A549 (cell line): ENCODE measurements around the gene ZBP1. TPM values are rescaled to one million over a fixed set of nuclear protein-coding genes. Genes with fewer than 3 reads are reported as not detected.

Source experiments
- ATAC-seq, 2 experiments: fragments of 200-7000 bp in 1 of 2; fragments of >200 bp in 1 of 2; cut with Nextera tagmentation in 1 of 2; cut with Tn5 transposase in 1 of 2; 3 replicates each; pipeline versions ENCODE4 v1.8.0 to v1.9.1; 2018 to 2020; ENCODE audit warnings: mild to moderate bottlenecking in 1 of 2, moderate library complexity in 1 of 2
- CTCF ChIA-PET: fragments of 300-600 bp; sonication (Branson Sonifier 250); formaldehyde crosslinking; extraction: SDS; loops from one replicate; lab custom pipeline; 2021; ENCODE audit warnings: antibody characterized with exemption, inconsistent platforms; lab: Yijun Ruan, JAX
- POLR2A ChIA-PET: fragments of 350-600 bp; formaldehyde crosslinking; extraction: SDS; loops from one replicate; lab custom pipeline; 2021; ENCODE audit warnings: antibody characterized with exemption, inconsistent platforms; lab: Yijun Ruan, JAX
- DNase-seq, 2 experiments: peaks; one replicate each; pipeline versions ENCODE4 v3.0.0 to v3.0.0-alpha.2; 2011 to 2016; ENCODE audit warnings: low read depth in 1 of 2, low spot score in 1 of 2
- FAIRE-seq: peaks from 2 replicates; lab custom pipeline; 2011; peaks lifted over from hg19 to GRCh38; lab: Jason Lieb, UNC
- H3K27ac ChIP-seq, 2 experiments: fragments of >200 bp; sonication (Bioruptor Twin); formaldehyde crosslinking; 3 replicates each; pipeline ENCODE4 v1.5.1; 2016 to 2017
- H3K4me1 ChIP-seq: fragments of >200 bp; sonication (Bioruptor Twin); formaldehyde crosslinking; 3 replicates; pipeline ENCODE4 v1.6.1; 2016
- H3K4me2 ChIP-seq: fragments of >200 bp; sonication (Bioruptor Twin); formaldehyde crosslinking; 3 replicates; pipeline ENCODE4 v1.6.1; 2016
- H3K4me3 ChIP-seq: fragments of >200 bp; sonication (Bioruptor Twin); formaldehyde crosslinking; 3 replicates; pipeline ENCODE4 v1.5.1; 2016
- H3K9me3 ChIP-seq: fragments of >200 bp; sonication (Bioruptor Twin); formaldehyde crosslinking; 3 replicates; pipeline ENCODE4 v1.6.1; 2016
- BHLHE40 ChIP-seq: IDR thresholded peaks from 2 replicates; pipeline ENCODE4 v1.6.1; 2012; ENCODE audit warnings: low read depth, low read length, inconsistent platforms
- CEBPB ChIP-seq, 2 experiments: fragments of >200 bp in 1 of 2; sonication (Bioruptor Twin) in 1 of 2; formaldehyde crosslinking in 1 of 2; IDR thresholded peaks; 2 replicates each; pipeline ENCODE4 v1.6.1; 2012 to 2016
- CHD2 ChIP-seq: fragments of 150-350 bp; IDR thresholded peaks from 2 replicates; pipeline ENCODE4 v1.6.1; 2014; ENCODE audit warnings: low read length; ENCODE audit not compliant: partially characterized antibody
- EHMT2 ChIP-seq: fragments of 200-600 bp; sonication (generic); IDR thresholded peaks from 2 replicates; pipeline ENCODE4 v1.6.1; 2016; ENCODE audit warnings: antibody characterized with exemption, low read depth, mild to moderate bottlenecking, moderate library complexity
- EP300 ChIP-seq, 2 experiments: fragments of >200 bp; sonication (Bioruptor Twin); formaldehyde crosslinking; IDR thresholded peaks; 2 replicates in 1 of 2; 3 replicates in 1 of 2; pipeline ENCODE4 v1.6.1; 2016 to 2017
- FOXS1 ChIP-seq: fragments of 250-450 bp; sonication (Bioruptor Pico); IDR thresholded peaks from 2 replicates; pipeline ENCODE4 v1.5.0; 2020; ENCODE audit warnings: mild to moderate bottlenecking, moderate library complexity
- GATA3 ChIP-seq: IDR thresholded peaks from 2 replicates; pipeline ENCODE4 v1.6.1; 2012; ENCODE audit warnings: borderline replicate concordance
- HDAC2 ChIP-seq: fragments of 200-600 bp; sonication (generic); IDR thresholded peaks from 2 replicates; pipeline ENCODE4 v1.6.1; 2016
- HOXB5 ChIP-seq: fragments of 250-450 bp; sonication (Bioruptor Pico); IDR thresholded peaks from 2 replicates; pipeline ENCODE4 v1.5.0; 2020; ENCODE audit warnings: mild to moderate bottlenecking, moderate library complexity
- JUN ChIP-seq, 2 experiments: fragments of >200 bp; sonication (Bioruptor Twin); formaldehyde crosslinking; IDR thresholded peaks; 2 replicates in 1 of 2; 3 replicates in 1 of 2; pipeline ENCODE4 v1.6.1; 2016 to 2017
- JUNB ChIP-seq: fragments of >200 bp; sonication (Bioruptor Twin); formaldehyde crosslinking; IDR thresholded peaks from 2 replicates; pipeline ENCODE4 v1.6.1; 2016
- NFE2L2 ChIP-seq: fragments of 150-350 bp; conservative IDR thresholded peaks from 2 replicates; pipeline ENCODE4 v1.6.1; 2014; ENCODE audit warnings: low read length
- NPAS2 ChIP-seq: fragments of 250-450 bp; sonication (Bioruptor Pico); IDR thresholded peaks from 2 replicates; pipeline ENCODE4 v1.8.0; 2022; ENCODE audit warnings: mild to moderate bottlenecking, moderate library complexity, borderline replicate concordance
- NR3C1 ChIP-seq: fragments of >200 bp; sonication (Bioruptor Twin); formaldehyde crosslinking; IDR thresholded peaks from 3 replicates; pipeline ENCODE4 v1.6.1; 2017
- PBX3 ChIP-seq: IDR thresholded peaks from 2 replicates; pipeline ENCODE4 v1.6.1; 2012
- PHF8 ChIP-seq: fragments of 200-600 bp; sonication (generic); IDR thresholded peaks from 2 replicates; pipeline ENCODE4 v1.6.1; 2016; ENCODE audit warnings: low read depth, mild to moderate bottlenecking, antibody characterized with exemption, moderate library complexity, borderline replicate concordance
- POLR2A ChIP-seq: IDR thresholded peaks from 2 replicates; pipeline ENCODE4 v1.6.1; 2012; ENCODE audit warnings: mild to moderate bottlenecking, low read length
- RFX5 ChIP-seq: fragments of 450-650 bp; IDR thresholded peaks from 2 replicates; pipeline ENCODE4 v1.7.1; 2014; ENCODE audit warnings: antibody characterized with exemption, mild to moderate bottlenecking, moderate library complexity
- RNF2 ChIP-seq: fragments of 200-600 bp; sonication (generic); IDR thresholded peaks from 2 replicates; pipeline ENCODE4 v1.6.1; 2016; ENCODE audit warnings: low read depth, mild to moderate bottlenecking, antibody characterized with exemption, moderate library complexity, borderline replicate concordance
- SMC3 ChIP-seq: fragments of >200 bp; sonication (Bioruptor Twin); formaldehyde crosslinking; IDR thresholded peaks from 3 replicates; pipeline ENCODE4 v1.6.1; 2018; ENCODE audit warnings: inconsistent platforms
- SREBF2 ChIP-seq: fragments of 450-650 bp; IDR thresholded peaks from 2 replicates; pipeline ENCODE4 v1.6.1; 2014; ENCODE audit warnings: mild to moderate bottlenecking, moderate library complexity
- TP53 ChIP-seq: fragments of 250-450 bp; sonication (Bioruptor Pico); IDR thresholded peaks from 2 replicates; pipeline ENCODE4 v1.5.0; 2021; ENCODE audit warnings: mild to moderate bottlenecking, moderate library complexity
- ZFP36 ChIP-seq: fragments of 450-650 bp; IDR thresholded peaks from 2 replicates; pipeline ENCODE4 v1.6.1; 2014; ENCODE audit warnings: borderline replicate concordance; ENCODE audit not compliant: partially characterized antibody
- ZSCAN20 ChIP-seq: fragments of 250-450 bp; sonication (Bioruptor Pico); IDR thresholded peaks from 2 replicates; pipeline ENCODE4 v1.8.0; 2022; ENCODE audit warnings: mild to moderate bottlenecking, moderate library complexity
- WGBS: methylation state at CpG from one replicate; pipeline ENCODE4 v1.1.6; 2017; ENCODE audit errors: missing lambda C conversion rate; 5-methylcytosine and 5-hydroxymethylcytosine counted together
- polyA plus RNA-seq, 4 experiments: library from polyadenylated mRNA; depleted of rRNA in 3 of 4; stranded (reverse); fragments of >200 nt; fragmentation: RNase III in 1 of 4; extraction: RNeasy Plus Mini Kit Qiagen cat#74134 plus additional on column Dnase treatment in 1 of 4; gene quantifications; 2 replicates in 3 of 4; 3 replicates in 1 of 4; pipeline ENCODE4 v1.2.3, GENCODE V29; 2011 to 2017
- TF ChIP-seq, protein P1 (sequence below): fragments of 150-350 bp; IDR thresholded peaks from 2 replicates; pipeline ENCODE4 v1.6.1; 2014; ENCODE audit warnings: low read depth, mild to moderate bottlenecking, low read length
- TF ChIP-seq, protein P2 (sequence below): fragments of >200 bp; sonication (Bioruptor Twin); formaldehyde crosslinking; IDR thresholded peaks from 2 replicates; pipeline ENCODE4 v1.6.1; 2016

ZBP1 gene
- polyA plus RNA-seq, 2 of the 4 experiments (the other 2 are of a cell fraction): 0.05 TPM; not detected in 1

- no peak overlapping the region for H3K27ac ChIP-seq
- TF ChIP-seq, protein P1, sequence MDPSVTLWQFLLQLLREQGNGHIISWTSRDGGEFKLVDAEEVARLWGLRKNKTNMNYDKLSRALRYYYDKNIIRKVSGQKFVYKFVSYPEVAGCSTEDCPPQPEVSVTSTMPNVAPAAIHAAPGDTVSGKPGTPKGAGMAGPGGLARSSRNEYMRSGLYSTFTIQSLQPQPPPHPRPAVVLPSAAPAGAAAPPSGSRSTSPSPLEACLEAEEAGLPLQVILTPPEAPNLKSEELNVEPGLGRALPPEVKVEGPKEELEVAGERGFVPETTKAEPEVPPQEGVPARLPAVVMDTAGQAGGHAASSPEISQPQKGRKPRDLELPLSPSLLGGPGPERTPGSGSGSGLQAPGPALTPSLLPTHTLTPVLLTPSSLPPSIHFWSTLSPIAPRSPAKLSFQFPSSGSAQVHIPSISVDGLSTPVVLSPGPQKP: no peak
- TF ChIP-seq JUNB (no peak), SREBF2 (no peak), CEBPB (IDR thresholded peaks at IDR 0.05) (no peak), SMC3 (no peak), EHMT2 (no peak), PHF8 (no peak), CHD2 (no peak), TP53 (CRISPR knock-in tag) (no peak), HOXB5 (CRISPR knock-in tag) (no peak), RFX5 (no peak), POLR2A (no peak)
- TF ChIP-seq, protein P2, sequence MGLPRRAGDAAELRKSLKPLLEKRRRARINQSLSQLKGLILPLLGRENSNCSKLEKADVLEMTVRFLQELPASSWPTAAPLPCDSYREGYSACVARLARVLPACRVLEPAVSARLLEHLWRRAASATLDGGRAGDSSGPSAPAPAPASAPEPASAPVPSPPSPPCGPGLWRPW: no peak
- TF ChIP-seq, all 56 proteins: peak for 0
- Histone ChIP-seq H3K9me3 (no peaks in the 10 kb centered on the region), H3K4me3 (no peak overlapping the region), H3K4me2 (no peak overlapping the region), H3K4me1 (peaks cover 8% of the 10 kb centered on the region; the same call in 1 of the 3 replicates)
- 85% methylated on average over 5 of the region's 5 CpGs for WGBS
- no peak for DNase-seq
- no peak for FAIRE-seq
- ChIA-PET CTCF (interaction anchor here (11.3 kb wide), 1 partner anchor 605 kb away, joined by 324 read pairs; no protein-coding TSS in a partner anchor), POLR2A (no interaction called here)
- no peak for ATAC-seq
Measured at GRCh38 chr20:57605045-57605444, 15.2 kb downstream of the ZBP1 start.

GRCh38 chr20:57603120-57603519, 17.1 kb downstream of the ZBP1 start:
- no peak for ATAC-seq
- H3K4me1 ChIP-seq: peaks cover 8% of the 10 kb centered on the region; the same call in 1 of the 3 replicates
- CTCF ChIA-PET: interaction anchor here (0.6 to 11.3 kb wide), 5 partner anchors 20 to 1893 kb away, joined by 3 to 324 read pairs (median 7); no protein-coding TSS in a partner anchor
- POLR2A ChIA-PET: no interaction called here
- 71% methylated on average over 10 of the region's 10 CpGs for WGBS
- no peak for FAIRE-seq
- no peak for TF ChIP-seq EP300 (IDR thresholded peaks at IDR 0.05)
- TF ChIP-seq NPAS2: no peak
- no peak for TF ChIP-seq HDAC2
- no peak for TF ChIP-seq PBX3
- no peak for TF ChIP-seq JUN (IDR thresholded peaks at IDR 0.05)
- no peak for TF ChIP-seq CHD2
- no peak for TF ChIP-seq GATA3
- no peak for TF ChIP-seq SREBF2
- no peak for TF ChIP-seq ZFP36
- TF ChIP-seq ZSCAN20 (CRISPR knock-in tag): no peak
- no peak for TF ChIP-seq BHLHE40
- TF ChIP-seq RNF2: no peak
- TF ChIP-seq NR3C1: no peak
- TF ChIP-seq NFE2L2: no peak
- TF ChIP-seq CEBPB (IDR thresholded peaks at IDR 0.05): no peak
- no peak for TF ChIP-seq FOXS1
- no peak overlapping the region for H3K4me2 ChIP-seq
- no peaks in the 10 kb centered on the region for H3K9me3 ChIP-seq
- DNase-seq: no peak
- no peak overlapping the region for H3K4me3 ChIP-seq
- no peak overlapping the region for H3K27ac ChIP-seq
